HepG2 (cell line): ENCODE measurements around the gene RTN4.

ENCODE experiments used
- HCFC1 ChIP-seq: fragments of 150-350 bp; IDR thresholded peaks from 2 replicates; pipeline ENCODE4 v1.6.1; 2014; ENCODE audit warnings: low read depth, low read length
- TF ChIP-seq, protein P1 (sequence below): sonication (generic); formaldehyde crosslinking; IDR thresholded peaks from 2 replicates; pipeline ENCODE4 v1.5.0; 2020; ENCODE audit warnings: mild to moderate bottlenecking, missing genetic modification reagents, moderate library complexity

DNA sequence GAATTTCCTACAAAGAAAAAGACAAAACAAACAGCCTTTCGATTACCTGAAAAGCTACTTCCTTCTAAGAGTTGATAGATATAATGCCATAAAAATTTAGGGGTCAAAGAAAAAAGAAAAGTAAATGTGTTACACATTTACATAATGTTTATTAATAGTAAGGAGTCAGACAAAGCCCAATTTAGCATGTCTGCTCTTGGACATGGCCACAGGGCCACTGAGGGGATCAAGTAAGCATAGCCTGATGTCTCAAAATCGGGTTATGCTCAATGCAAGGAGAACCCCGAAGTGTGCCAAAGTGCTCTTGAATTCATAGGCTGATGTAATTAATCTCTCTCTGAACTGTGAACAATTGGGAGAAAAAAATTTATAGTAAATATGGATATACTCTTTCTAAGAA lies 61.6 kb downstream of the RTN4 start:
- TF ChIP-seq HCFC1: no peak
- TF ChIP-seq, protein P1, sequence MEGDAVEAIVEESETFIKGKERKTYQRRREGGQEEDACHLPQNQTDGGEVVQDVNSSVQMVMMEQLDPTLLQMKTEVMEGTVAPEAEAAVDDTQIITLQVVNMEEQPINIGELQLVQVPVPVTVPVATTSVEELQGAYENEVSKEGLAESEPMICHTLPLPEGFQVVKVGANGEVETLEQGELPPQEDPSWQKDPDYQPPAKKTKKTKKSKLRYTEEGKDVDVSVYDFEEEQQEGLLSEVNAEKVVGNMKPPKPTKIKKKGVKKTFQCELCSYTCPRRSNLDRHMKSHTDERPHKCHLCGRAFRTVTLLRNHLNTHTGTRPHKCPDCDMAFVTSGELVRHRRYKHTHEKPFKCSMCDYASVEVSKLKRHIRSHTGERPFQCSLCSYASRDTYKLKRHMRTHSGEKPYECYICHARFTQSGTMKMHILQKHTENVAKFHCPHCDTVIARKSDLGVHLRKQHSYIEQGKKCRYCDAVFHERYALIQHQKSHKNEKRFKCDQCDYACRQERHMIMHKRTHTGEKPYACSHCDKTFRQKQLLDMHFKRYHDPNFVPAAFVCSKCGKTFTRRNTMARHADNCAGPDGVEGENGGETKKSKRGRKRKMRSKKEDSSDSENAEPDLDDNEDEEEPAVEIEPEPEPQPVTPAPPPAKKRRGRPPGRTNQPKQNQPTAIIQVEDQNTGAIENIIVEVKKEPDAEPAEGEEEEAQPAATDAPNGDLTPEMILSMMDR (CRISPR knock-in tag): no peak
